ENCODE results near the gene TYW1B.
"Not testable (repeated sequence)": the region's sequence is repeated elsewhere in the genome, so short reads cannot be mapped to it uniquely, and the experiment has no call there.

GRCh38 chr7:72829687-72830354 is 1.8 kb upstream of the TYW1B start:
- TF ChIP-seq CTCF (IDR thresholded peaks at IDR 0.05; ENCODE audit: poor library complexity): peak; percentile 50
- TF ChIP-seq EZH2 (IDR thresholded peaks at IDR 0.05; ENCODE audit: borderline replicate concordance); EZH2phosphoT487 (IDR thresholded peaks at IDR 0.05; ENCODE audit: low read depth, severe bottlenecking, unreplicated experiment): not testable (repeated sequence)

Data from hepatocyte (in vitro differentiated cells).